ENCODE measurements around the gene TUBGCP3.

Gene TUBGCP3

DNA sequence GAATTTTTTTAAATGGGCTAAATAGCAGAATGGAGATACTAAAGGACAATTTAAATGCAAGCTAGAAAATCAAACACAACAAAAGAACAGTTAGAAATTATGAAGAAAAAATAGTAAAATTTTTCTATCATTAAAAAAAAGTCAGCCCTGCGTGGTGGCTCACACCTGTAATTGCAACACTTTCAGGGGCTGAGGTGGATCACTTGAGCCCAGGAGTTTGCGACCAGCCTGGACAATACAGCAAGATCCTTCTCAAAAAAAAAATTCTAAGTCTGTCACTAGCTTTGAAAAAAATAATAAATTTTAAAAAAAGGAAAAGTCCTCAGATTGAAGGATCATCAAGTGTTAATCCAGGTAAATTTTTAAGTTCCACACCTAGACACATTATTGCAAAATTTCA lies 7.7 kb downstream of the TUBGCP3 start:
- no peak for DNase-seq (ENCODE audit: low read depth)
- no peak overlapping the region for H3K4me3 ChIP-seq (ENCODE audit: low read depth, low read length)
- TF ChIP-seq, protein P1, sequence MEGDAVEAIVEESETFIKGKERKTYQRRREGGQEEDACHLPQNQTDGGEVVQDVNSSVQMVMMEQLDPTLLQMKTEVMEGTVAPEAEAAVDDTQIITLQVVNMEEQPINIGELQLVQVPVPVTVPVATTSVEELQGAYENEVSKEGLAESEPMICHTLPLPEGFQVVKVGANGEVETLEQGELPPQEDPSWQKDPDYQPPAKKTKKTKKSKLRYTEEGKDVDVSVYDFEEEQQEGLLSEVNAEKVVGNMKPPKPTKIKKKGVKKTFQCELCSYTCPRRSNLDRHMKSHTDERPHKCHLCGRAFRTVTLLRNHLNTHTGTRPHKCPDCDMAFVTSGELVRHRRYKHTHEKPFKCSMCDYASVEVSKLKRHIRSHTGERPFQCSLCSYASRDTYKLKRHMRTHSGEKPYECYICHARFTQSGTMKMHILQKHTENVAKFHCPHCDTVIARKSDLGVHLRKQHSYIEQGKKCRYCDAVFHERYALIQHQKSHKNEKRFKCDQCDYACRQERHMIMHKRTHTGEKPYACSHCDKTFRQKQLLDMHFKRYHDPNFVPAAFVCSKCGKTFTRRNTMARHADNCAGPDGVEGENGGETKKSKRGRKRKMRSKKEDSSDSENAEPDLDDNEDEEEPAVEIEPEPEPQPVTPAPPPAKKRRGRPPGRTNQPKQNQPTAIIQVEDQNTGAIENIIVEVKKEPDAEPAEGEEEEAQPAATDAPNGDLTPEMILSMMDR (IDR thresholded peaks at IDR 0.05; ENCODE audit: insufficient read depth, low read depth, low read length, missing control alignments), result no peak

DNA sequence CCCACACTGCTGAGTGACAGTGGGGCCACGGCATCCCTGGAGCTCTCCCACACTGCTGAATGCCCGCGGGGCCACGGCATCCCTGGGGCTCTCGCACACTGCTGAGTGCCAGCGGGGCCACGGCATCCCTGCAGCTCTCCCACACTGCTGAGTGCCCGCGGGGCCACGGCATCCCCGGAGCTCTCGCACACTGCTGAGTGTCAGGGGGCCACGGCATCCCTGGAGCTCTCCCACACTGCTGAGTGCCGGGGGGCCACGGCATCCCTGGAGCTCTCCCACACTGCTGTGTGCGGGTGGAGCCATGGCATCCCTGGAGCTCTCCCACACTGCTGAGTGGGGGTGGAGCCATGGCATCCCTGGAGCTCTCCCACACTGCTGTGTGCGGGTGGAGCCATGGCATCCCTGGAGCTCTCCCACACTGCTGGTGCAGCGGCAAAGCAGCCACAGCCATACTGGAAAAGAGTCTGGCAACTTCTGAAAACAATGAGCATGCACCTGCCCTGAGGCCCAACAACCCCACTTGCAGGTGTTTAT lies 8.6 kb downstream of the TUBGCP3 start:
- no peak overlapping the region for H3K4me3 ChIP-seq (ENCODE audit: low read depth, low read length)
- TF ChIP-seq, protein P1 (IDR thresholded peaks at IDR 0.05; ENCODE audit: insufficient read depth, low read depth, low read length, missing control alignments), result no peak
- no peak for DNase-seq (ENCODE audit: low read depth)

DNA sequence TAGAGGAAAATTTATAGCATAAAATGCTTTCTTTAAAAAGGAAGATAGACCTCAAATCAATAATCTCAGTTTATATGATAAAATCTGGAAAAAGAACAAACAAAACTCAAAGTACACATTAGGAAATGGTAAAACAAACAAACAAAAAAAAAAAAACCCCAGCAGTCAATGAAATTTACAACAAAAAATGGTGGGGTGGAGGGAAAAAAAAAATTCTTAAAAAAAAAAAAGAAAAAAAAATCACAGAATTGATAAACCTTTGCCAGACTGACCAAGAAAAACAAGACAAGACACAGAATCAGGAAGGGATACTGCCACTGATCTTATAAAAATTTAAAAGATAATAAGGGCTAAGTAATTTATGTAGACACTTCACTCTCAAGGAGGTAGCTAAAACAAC lies 11.2 kb downstream of the TUBGCP3 start:
- DNase-seq (ENCODE audit: low read depth), result no peak
- H3K4me3 ChIP-seq (ENCODE audit: low read depth, low read length), result no peak overlapping the region
- TF ChIP-seq, protein P1 (IDR thresholded peaks at IDR 0.05; ENCODE audit: insufficient read depth, low read depth, low read length, missing control alignments), result no peak

DNA sequence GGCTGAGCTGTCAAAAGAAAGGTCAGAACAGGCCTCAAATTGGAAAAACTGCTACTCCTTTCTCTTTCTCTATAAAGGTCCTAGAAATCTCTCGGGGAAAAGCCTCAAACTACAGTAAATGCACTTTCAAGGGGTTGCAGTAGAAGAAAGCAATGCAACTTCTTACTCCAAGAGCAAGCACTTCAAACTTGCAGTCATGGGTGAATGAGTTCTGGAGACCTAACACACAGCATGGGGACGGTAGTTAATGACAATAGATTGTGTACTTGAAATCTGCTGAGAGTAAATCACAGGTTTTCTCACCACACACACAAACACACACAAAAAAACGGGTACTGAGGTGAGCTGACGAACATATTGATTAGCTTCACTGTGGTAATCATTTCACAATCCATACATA lies 11.8 kb downstream of the TUBGCP3 start:
- TF ChIP-seq, protein P1 (IDR thresholded peaks at IDR 0.05; ENCODE audit: insufficient read depth, low read depth, low read length, missing control alignments), result no peak
- no peak overlapping the region for H3K4me3 ChIP-seq (ENCODE audit: low read depth, low read length)
- no peak for DNase-seq (ENCODE audit: low read depth)

DNA sequence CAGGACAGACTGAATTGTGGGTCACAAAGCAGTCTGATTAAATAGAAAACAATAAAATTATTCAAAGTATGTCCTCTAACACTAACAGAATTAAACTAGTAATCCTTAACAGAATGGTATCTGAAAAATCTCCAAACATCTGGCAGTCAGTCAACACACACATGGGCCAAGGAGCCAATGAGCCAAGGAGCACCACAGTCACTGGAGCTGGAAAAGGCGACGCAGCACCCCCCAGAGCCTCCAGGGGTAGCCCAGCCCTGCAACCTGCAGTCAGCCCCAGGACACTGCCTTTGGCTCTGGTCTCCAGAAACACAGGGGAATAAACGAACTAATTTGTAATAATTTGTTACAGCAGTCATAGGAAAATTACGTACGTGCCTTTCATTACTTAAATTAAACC lies 12.3 kb downstream of the TUBGCP3 start:
- H3K4me3 ChIP-seq (ENCODE audit: low read depth, low read length), result no peak overlapping the region
- DNase-seq (ENCODE audit: low read depth), result no peak
- TF ChIP-seq, protein P1 (IDR thresholded peaks at IDR 0.05; ENCODE audit: insufficient read depth, low read depth, low read length, missing control alignments), result no peak

DNA sequence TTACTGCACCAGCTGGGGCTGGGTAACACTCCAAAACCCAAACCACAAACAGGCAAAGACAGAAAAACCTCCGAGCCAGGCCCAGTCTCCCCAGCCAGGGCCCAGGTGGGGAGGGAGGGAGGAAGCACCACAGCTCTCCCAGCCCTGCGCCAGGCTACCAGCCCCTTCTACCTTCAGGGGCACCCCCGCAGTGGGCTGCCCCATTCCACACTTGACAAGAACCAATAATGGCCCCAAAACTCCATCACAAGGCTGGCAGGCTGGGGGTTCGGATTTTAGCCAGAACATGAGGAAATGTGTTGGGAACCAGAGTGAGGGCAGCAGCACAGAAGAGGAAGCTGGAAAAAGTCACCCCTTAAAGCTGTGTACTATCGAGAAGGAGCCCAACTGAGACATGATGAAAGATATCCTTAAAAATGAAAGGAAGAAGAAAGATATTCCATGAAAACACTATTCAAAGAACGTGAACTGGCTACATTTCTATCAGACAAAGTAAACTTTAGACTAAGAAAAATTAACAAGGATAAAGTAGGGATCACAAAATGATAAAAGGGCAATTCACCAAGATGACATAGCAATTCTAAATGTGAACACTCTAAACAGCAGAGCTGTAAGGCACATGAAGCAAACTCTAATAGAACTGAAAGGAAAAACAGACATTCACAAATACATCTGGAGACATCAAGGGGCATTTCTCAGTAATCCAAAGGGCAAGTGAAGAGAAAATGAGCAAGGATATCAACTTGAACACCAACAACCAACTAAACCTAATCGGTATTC lies 12.9 kb downstream of the TUBGCP3 start:
- TF ChIP-seq, protein P1 (IDR thresholded peaks at IDR 0.05; ENCODE audit: insufficient read depth, low read depth, low read length, missing control alignments), result no peak
- DNase-seq (ENCODE audit: low read depth), result no peak
- no peak overlapping the region for H3K4me3 ChIP-seq (ENCODE audit: low read depth, low read length)

DNA sequence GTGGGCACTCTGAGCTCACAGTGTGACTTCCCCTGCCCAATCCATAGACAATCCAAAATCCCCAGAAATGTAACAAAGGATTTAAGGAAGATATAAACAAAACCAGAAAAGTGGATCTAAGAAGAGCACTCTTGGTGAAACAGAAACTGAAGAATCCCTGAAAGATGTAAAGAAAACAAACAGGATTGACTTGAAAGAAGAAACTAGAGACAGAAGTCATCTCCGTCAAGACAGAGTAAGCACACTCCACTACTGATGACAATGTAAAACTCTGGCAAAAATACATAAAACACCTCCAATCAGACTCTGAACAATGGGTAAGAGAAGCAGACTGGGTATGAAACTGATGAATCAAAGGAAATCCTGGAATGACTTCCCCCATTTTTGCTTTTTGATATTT lies 13.5 kb downstream of the TUBGCP3 start:
- no peak for DNase-seq (ENCODE audit: low read depth)
- TF ChIP-seq, protein P1 (IDR thresholded peaks at IDR 0.05; ENCODE audit: insufficient read depth, low read depth, low read length, missing control alignments), result no peak
- H3K4me3 ChIP-seq (ENCODE audit: low read depth, low read length), result no peak overlapping the region
